Endometrial microvascular endothelial cells (primary cell): ENCODE data around the gene C16orf96. TPM values are rescaled to one million over a fixed set of nuclear protein-coding genes. Genes with fewer than 3 reads are reported as not detected.
"Not testable (repeated sequence)": the region's sequence is repeated elsewhere in the genome, so short reads cannot be mapped to it uniquely, and the experiment has no call there.

Experiments used
- in situ Hi-C: cut with HindIII; loops from 2 replicates; pipeline ENCODE4 v1.10.0; 2017; ENCODE audit warnings: low sequenced_read_pairs, low pct_unique_long_range_greater_than_20kb; ENCODE audit errors: inconsistent ontology term
- total RNA-seq: library from RNA; depleted of rRNA; stranded (reverse); fragments of >200 nt; gene quantifications from one replicate; pipeline ENCODE4 v1.2.3, GENCODE V29; 2015; ENCODE audit errors: inconsistent ontology term

The C16orf96 gene
- total RNA-seq, 1 donor from 2014 or later: not detected

DNA sequence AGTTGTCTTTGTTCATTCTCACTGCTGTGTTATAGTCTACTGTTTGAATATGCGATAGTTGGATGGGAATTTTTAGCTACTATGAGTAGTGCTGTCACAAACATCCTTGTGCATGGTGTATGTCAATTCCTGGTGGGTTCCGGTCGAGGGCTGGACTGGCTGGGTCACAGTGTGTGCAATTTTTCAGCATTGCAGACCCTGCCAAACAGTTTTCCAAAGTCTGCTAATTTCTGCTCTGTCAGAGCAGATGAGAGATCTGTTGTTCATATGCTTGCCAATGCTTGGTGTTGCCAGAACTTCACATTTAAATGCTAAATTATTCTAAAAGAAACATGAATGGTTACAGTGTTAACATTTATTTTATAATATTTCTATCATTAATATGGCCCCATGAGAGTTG is 3.6 kb upstream of the C16orf96 start:
- in situ Hi-C loops: no loop called here

DNA sequence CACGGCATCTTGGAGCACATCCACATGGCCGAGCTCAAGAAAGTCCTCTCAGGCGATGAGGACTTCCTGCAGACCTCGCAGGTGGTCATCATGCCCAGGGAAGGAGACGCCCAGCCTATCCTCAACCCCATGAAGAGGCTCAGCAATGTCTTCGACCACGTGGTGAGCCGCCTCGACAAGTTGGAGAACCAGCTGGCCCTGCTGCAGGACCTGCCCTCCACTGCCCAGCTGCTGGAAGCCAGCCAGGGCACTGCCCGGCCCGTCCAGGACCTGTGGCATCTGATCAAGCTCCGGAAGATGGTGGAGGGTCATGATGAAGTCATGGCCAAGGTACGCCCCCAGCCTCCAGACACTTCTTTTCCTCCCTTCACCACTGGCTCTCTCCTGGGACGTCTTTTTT is 440 bp downstream of the C16orf96 start:
- in situ Hi-C loops: no loop called here

- in situ Hi-C loops: no loop called here
Observed at GRCh38 chr16:4557973-4558372, 1.8 kb downstream of the C16orf96 start.

- in situ Hi-C loops: no loop called here
Observed at GRCh38 chr16:4561596-4561995, 5.5 kb downstream of the C16orf96 start.

GRCh38 chr16:4564661-4565267 is 8.6 kb downstream of the C16orf96 start:
- in situ Hi-C loops: no loop called here

GRCh38 chr16:4566144-4566543 is 10.0 kb downstream of the C16orf96 start:
- in situ Hi-C loops: no loop called here

GRCh38 chr16:4570086-4570485 is 13.9 kb downstream of the C16orf96 start:
- in situ Hi-C loops: no loop called here

DNA sequence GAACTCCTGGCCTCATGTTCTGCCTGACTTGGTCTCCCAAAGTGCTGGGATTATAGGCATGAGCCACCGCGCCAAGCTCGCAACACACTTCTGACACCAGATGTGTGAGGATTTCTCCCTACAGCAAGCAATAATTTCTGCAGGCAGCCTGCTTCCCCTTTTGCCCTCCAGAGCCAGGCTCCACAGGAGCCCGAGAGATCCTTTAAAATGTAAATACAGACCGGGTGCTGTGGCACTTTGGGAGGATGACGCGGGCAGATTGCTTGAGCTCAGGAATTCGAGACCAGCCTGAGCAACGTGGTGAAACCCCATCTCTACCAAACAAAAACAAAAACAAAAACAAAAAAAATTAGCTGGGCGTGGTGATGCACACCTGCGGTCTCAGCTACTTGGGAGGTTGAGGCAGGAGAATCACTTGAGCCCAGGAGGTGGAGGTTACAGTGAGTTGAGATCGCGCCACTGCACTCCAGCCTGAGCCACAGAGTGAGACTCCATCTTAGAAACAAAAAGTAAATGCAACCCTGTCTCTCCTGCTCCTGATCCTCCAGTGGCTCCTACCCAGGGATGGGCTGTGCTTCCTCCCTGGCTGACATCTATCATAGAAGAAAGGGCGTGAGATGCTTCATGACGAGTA is 14.7 kb downstream of the C16orf96 start:
- in situ Hi-C loops: no loop called here

DNA sequence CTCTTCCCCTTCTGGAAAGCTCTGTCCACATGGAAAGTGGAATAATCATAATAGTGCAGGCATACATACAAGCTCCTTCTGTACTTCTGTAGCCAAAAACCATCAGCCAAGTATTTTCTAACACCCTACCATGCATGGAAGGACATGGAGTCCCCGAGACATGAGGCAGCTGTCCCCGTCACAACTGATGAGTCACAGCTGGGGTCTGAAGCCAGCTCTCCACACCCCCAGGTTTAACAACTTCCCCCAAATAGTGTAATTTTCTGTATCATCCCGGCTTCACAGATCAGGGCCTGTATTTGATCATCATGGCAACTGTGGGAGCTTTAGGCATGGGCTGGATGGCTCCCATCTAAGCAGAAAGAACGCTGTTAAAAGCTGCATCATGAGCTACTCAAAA is 16.6 kb downstream of the C16orf96 start:
- in situ Hi-C loops: no loop called here

DNA sequence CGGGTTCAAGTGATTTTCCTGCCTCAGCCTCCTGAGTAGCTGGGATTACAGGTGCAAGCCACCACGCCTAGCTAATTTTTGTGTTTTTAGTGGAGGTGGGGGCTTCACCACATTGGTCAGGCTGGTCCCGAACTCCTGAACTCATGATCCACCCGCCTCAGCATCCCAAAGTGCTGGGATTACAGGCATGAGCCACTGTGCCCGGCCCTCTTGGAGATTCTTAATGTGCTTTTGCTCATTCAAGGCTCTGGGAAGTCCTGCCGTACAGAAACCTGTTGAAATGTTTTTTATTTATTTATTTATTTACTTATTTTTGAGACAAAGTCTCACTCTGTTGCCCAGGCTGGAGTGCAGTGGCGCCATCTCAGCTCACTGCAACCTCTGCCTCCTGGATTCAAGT is 17.8 kb downstream of the C16orf96 start:
- in situ Hi-C loops: not testable (repeated sequence)

GRCh38 chr16:4574919-4575705 is 19.0 kb downstream of the C16orf96 start:
- in situ Hi-C loops: no loop called here

DNA sequence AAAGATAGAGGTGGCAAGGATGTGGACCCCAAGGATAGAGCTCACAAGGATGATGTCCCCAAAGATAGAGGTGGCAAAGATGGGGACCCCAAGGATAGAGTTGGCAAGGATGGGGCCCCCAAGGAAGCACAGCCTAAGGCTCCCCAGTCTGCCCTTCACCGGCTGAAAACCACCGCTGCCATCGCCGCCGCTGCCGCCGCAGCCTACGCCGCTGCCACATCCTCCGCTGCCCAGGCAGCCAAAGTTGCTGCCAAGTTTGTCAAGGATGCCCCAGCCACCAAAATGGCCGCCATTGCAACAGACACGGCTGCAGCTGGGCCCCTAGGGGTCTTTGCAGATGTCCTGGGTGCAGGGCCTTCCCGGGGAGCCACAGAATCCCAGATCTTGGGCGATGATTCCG is 19.9 kb downstream of the C16orf96 start:
- in situ Hi-C loops: no loop called here

- in situ Hi-C loops: no loop called here
Observed at GRCh38 chr16:4578961-4579530, 22.9 kb downstream of the C16orf96 start.

- in situ Hi-C loops: no loop called here
Observed at GRCh38 chr16:4580250-4580649, 24.1 kb downstream of the C16orf96 start.

DNA sequence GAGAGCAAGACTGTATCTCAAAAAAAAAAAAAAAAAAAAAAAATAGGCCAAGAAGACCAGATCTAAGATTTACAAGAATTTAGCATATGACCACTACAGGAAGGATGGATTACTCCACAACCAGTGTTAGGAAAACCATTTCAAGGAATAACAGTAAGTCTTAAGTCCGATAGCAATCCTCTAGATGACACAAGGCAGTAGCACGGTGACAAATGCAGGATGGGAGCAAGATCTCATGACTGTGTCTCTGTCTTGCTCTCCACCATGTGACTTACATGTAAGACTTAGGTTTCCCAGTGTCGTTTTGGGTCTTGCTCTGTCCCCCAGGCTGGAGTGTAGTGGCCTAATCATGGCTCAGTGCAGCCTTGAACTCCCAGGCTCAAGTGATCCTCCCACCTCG is 27.8 kb downstream of the C16orf96 start:
- in situ Hi-C loops: no loop called here

GRCh38 chr16:4586291-4586690 is 30.2 kb downstream of the C16orf96 start:
- in situ Hi-C loops: no loop called here

GRCh38 chr16:4588386-4588785 is 32.2 kb downstream of the C16orf96 start:
- in situ Hi-C loops: no loop called here

- in situ Hi-C loops: no loop called here
Observed at GRCh38 chr16:4588961-4589360, 32.8 kb downstream of the C16orf96 start.

- in situ Hi-C loops: no loop called here
Observed at GRCh38 chr16:4591191-4591590, 35.1 kb downstream of the C16orf96 start.
